Measurements from ENCODE around the gene NTN3. TPM values are rescaled to one million over a fixed set of nuclear protein-coding genes. Genes with fewer than 3 reads are reported as not detected.

The NTN3 gene
- total and polyA plus RNA-seq, 9 donors: 1.7 to 4.0 (median 2.9) TPM

- no peak for DNase-seq
- H3K36me3 ChIP-seq (ENCODE audit: control insufficient read depth, insufficient read depth, low read length): no peaks in the 10 kb centered on the region
- H3K27ac ChIP-seq (ENCODE audit: low read length): peak overlapping the region; percentile 35
- peaks cover 29% of the 10 kb centered on the region for H3K27me3 ChIP-seq (ENCODE audit: control insufficient read depth, insufficient read depth, low read length)
- no peaks in the 10 kb centered on the region for H3K9me3 ChIP-seq (replicated peaks; ENCODE audit: control insufficient read depth, low read depth, low read length)
- peaks cover 65% of the 10 kb centered on the region for H3K4me1 ChIP-seq (ENCODE audit: control insufficient read depth, insufficient read depth, low read length)
- peak overlapping the region; percentile 17 for H3K4me3 ChIP-seq (ENCODE audit: low read length)
- WGBS (ENCODE audit: insufficient coverage): 25% methylated on average over 61 of the region's 61 CpGs
These were observed 773 bp downstream of the NTN3 start for GRCh38 chr16:2471653-2472487.

GRCh38 chr16:2472488-2472864 lies 1.4 kb downstream of the NTN3 start:
- Histone ChIP-seq H3K27me3 (ENCODE audit: control insufficient read depth, insufficient read depth, low read length) (peaks cover 29% of the 10 kb centered on the region), H3K4me1 (ENCODE audit: control insufficient read depth, insufficient read depth, low read length) (peaks cover 59% of the 10 kb centered on the region), H3K4me3 (ENCODE audit: low read length) (no peak overlapping the region), H3K9me3 (replicated peaks; ENCODE audit: control insufficient read depth, low read depth, low read length) (no peaks in the 10 kb centered on the region), H3K36me3 (ENCODE audit: control insufficient read depth, insufficient read depth, low read length) (no peaks in the 10 kb centered on the region), H3K27ac (ENCODE audit: low read length) (no peak overlapping the region)
- no peak for DNase-seq
- 91% methylated on average over 27 of the region's 27 CpGs for WGBS (ENCODE audit: insufficient coverage)

- WGBS (ENCODE audit: insufficient coverage): 80% methylated on average over 11 of the region's 14 CpGs
- H3K4me3 ChIP-seq (ENCODE audit: low read length): no peak overlapping the region
These were observed 1.9 kb downstream of the NTN3 start for GRCh38 chr16:2472885-2473445.

GRCh38 chr16:2473446-2473926 lies 2.4 kb downstream of the NTN3 start:
- no peaks in the 10 kb centered on the region for H3K9me3 ChIP-seq (replicated peaks; ENCODE audit: control insufficient read depth, low read depth, low read length)
- 3% methylated on average over 49 of the region's 49 CpGs for WGBS (ENCODE audit: insufficient coverage)
- H3K36me3 ChIP-seq (ENCODE audit: control insufficient read depth, insufficient read depth, low read length): no peaks in the 10 kb centered on the region
- DNase-seq: no peak
- H3K4me3 ChIP-seq (ENCODE audit: low read length): no peak overlapping the region
- H3K4me1 ChIP-seq (ENCODE audit: control insufficient read depth, insufficient read depth, low read length): peaks cover 62% of the 10 kb centered on the region
- H3K27ac ChIP-seq (ENCODE audit: low read length): no peak overlapping the region
- H3K27me3 ChIP-seq (ENCODE audit: control insufficient read depth, insufficient read depth, low read length): peaks cover 29% of the 10 kb centered on the region

More at GRCh38 chr16:2472885-2473445, 1.9 kb downstream of the NTN3 start:
- Histone ChIP-seq H3K27ac (ENCODE audit: low read length) (no peak overlapping the region), H3K9me3 (replicated peaks; ENCODE audit: control insufficient read depth, low read depth, low read length) (no peaks in the 10 kb centered on the region), H3K4me1 (ENCODE audit: control insufficient read depth, insufficient read depth, low read length) (peaks cover 62% of the 10 kb centered on the region), H3K27me3 (ENCODE audit: control insufficient read depth, insufficient read depth, low read length) (peaks cover 29% of the 10 kb centered on the region), H3K36me3 (ENCODE audit: control insufficient read depth, insufficient read depth, low read length) (no peaks in the 10 kb centered on the region)
- DNase-seq: no peak

GRCh38 chr16:2473999-2474876 lies 3.1 kb downstream of the NTN3 start:
- H3K36me3 ChIP-seq (ENCODE audit: control insufficient read depth, insufficient read depth, low read length): no peaks in the 10 kb centered on the region
- peaks cover 55% of the 10 kb centered on the region for H3K4me1 ChIP-seq (ENCODE audit: control insufficient read depth, insufficient read depth, low read length)
- H3K27me3 ChIP-seq (ENCODE audit: control insufficient read depth, insufficient read depth, low read length): peaks cover 25% of the 10 kb centered on the region
- H3K4me3 ChIP-seq (ENCODE audit: low read length): peak overlapping the region; percentile 62
- under 1% methylated on average over 100 of the region's 100 CpGs for WGBS (ENCODE audit: insufficient coverage)
- H3K27ac ChIP-seq (ENCODE audit: low read length): peak overlapping the region; percentile 71
- H3K9me3 ChIP-seq (replicated peaks; ENCODE audit: control insufficient read depth, low read depth, low read length): no peaks in the 10 kb centered on the region
- peak; percentile 64 for DNase-seq

GRCh38 chr16:2474877-2475412 lies 3.8 kb downstream of the NTN3 start, which contains the start of gene TBC1D24:
Gene TBC1D24 (plus strand): TSS chr16:2475127. CDS start chr16:2496149, 21,022 bp downstream.
- WGBS (ENCODE audit: insufficient coverage): 0% methylated on average over 77 of the region's 77 CpGs
- Histone ChIP-seq H3K9me3 (replicated peaks; ENCODE audit: control insufficient read depth, low read depth, low read length) (no peaks in the 10 kb centered on the region), H3K27ac (ENCODE audit: low read length) (peak within 1 kb of the TSS; percentile 71), H3K4me1 (ENCODE audit: control insufficient read depth, insufficient read depth, low read length) (peaks cover 48% of the 10 kb centered on the region), H3K36me3 (ENCODE audit: control insufficient read depth, insufficient read depth, low read length) (no peaks in the 10 kb centered on the region), H3K4me3 (ENCODE audit: low read length) (peak within 1 kb of the TSS; percentile 62), H3K27me3 (ENCODE audit: control insufficient read depth, insufficient read depth, low read length) (peaks cover 20% of the 10 kb centered on the region)
- peak; percentile 95 for DNase-seq

GRCh38 chr16:2475413-2476344 lies 4.6 kb downstream of the NTN3 start:
- peaks cover 18% of the 10 kb centered on the region for H3K27me3 ChIP-seq (ENCODE audit: control insufficient read depth, insufficient read depth, low read length)
- 10% methylated on average over 52 of the region's 55 CpGs for WGBS (ENCODE audit: insufficient coverage)
- no peaks in the 10 kb centered on the region for H3K36me3 ChIP-seq (ENCODE audit: control insufficient read depth, insufficient read depth, low read length)
- no peak overlapping the region for H3K27ac ChIP-seq (ENCODE audit: low read length)
- H3K4me1 ChIP-seq (ENCODE audit: control insufficient read depth, insufficient read depth, low read length): peaks cover 42% of the 10 kb centered on the region
- H3K4me3 ChIP-seq (ENCODE audit: low read length): peak overlapping the region; percentile 48
- DNase-seq: no peak
- no peaks in the 10 kb centered on the region for H3K9me3 ChIP-seq (replicated peaks; ENCODE audit: control insufficient read depth, low read depth, low read length)

GRCh38 chr16:2476345-2476720 lies 5.2 kb downstream of the NTN3 start:
- DNase-seq: no peak
- 95% methylated on average over 3 of the region's 9 CpGs for WGBS (ENCODE audit: insufficient coverage)
- H3K4me1 ChIP-seq (ENCODE audit: control insufficient read depth, insufficient read depth, low read length): peaks cover 44% of the 10 kb centered on the region
- no peak overlapping the region for H3K27ac ChIP-seq (ENCODE audit: low read length)
- no peaks in the 10 kb centered on the region for H3K36me3 ChIP-seq (ENCODE audit: control insufficient read depth, insufficient read depth, low read length)
- peaks cover 17% of the 10 kb centered on the region for H3K27me3 ChIP-seq (ENCODE audit: control insufficient read depth, insufficient read depth, low read length)
- no peak overlapping the region for H3K4me3 ChIP-seq (ENCODE audit: low read length)
- H3K9me3 ChIP-seq (replicated peaks; ENCODE audit: control insufficient read depth, low read depth, low read length): no peaks in the 10 kb centered on the region

GRCh38 chr16:2476741-2477140 lies 5.6 kb downstream of the NTN3 start:
- H3K9me3 ChIP-seq (replicated peaks; ENCODE audit: control insufficient read depth, low read depth, low read length): no peaks in the 10 kb centered on the region
- WGBS (ENCODE audit: insufficient coverage): 86% methylated on average over 1 of the region's 3 CpGs
- H3K27me3 ChIP-seq (ENCODE audit: control insufficient read depth, insufficient read depth, low read length): peaks cover 16% of the 10 kb centered on the region
- H3K4me3 ChIP-seq (ENCODE audit: low read length): no peak overlapping the region
- no peaks in the 10 kb centered on the region for H3K36me3 ChIP-seq (ENCODE audit: control insufficient read depth, insufficient read depth, low read length)
- H3K4me1 ChIP-seq (ENCODE audit: control insufficient read depth, insufficient read depth, low read length): peaks cover 47% of the 10 kb centered on the region
- H3K27ac ChIP-seq (ENCODE audit: low read length): no peak overlapping the region
- no peak for DNase-seq
